Osteoblast (primary cell): ENCODE measurements around the gene SANBR. TPM values are rescaled to one million over a fixed set of nuclear protein-coding genes. Genes with fewer than 3 reads are reported as not detected.

Experiments used
- DNase-seq: peaks from one replicate; pipeline ENCODE4 v3.0.0; 2011; ENCODE audit warnings: low spot score, mixed read lengths; ENCODE audit not compliant: insufficient read length; ENCODE audit errors: missing footprints
- H2AFZ ChIP-seq: 2 replicates; pipeline ENCODE4 v1.6.0; 2011; ENCODE audit warnings: mild to moderate bottlenecking, low read length
- H3K27ac ChIP-seq: 2 replicates; pipeline ENCODE4 v1.5.1; 2011; ENCODE audit warnings: mild to moderate bottlenecking, low read depth, low read length, moderate library complexity
- H3K27me3 ChIP-seq: 2 replicates; pipeline ENCODE4 v1.6.0; 2012; ENCODE audit warnings: mild to moderate bottlenecking, control low read depth, inconsistent platforms, low read length, moderate library complexity; ENCODE audit not compliant: insufficient read depth
- H3K36me3 ChIP-seq: 2 replicates; pipeline ENCODE4 v1.5.1; 2011; ENCODE audit warnings: mild to moderate bottlenecking, low read length, control low read depth, moderate library complexity; ENCODE audit not compliant: insufficient read depth
- H3K4me1 ChIP-seq: 2 replicates; pipeline ENCODE4 v1.5.1; 2011; ENCODE audit warnings: mild to moderate bottlenecking, low read length, control low read depth, moderate library complexity; ENCODE audit not compliant: insufficient read depth
- H3K4me2 ChIP-seq: 2 replicates; pipeline ENCODE4 v1.6.0; 2011; ENCODE audit warnings: mild to moderate bottlenecking, low read length; ENCODE audit not compliant: insufficient read depth
- H3K4me3 ChIP-seq: fragments of 200-600 bp; sonication (generic); 3 replicates; pipeline ENCODE4 v1.5.1; 2012; ENCODE audit warnings: mild to moderate bottlenecking, low read length, inconsistent platforms; ENCODE audit not compliant: insufficient read depth
- H3K79me2 ChIP-seq: 2 replicates; pipeline ENCODE4 v1.6.0; 2012; ENCODE audit warnings: mild to moderate bottlenecking, low read length, control low read depth, inconsistent platforms; ENCODE audit not compliant: insufficient read depth
- H3K9me3 ChIP-seq: 2 replicates; pipeline ENCODE4 v1.5.1; 2011; ENCODE audit warnings: low read depth, low read length, control low read depth
- H4K20me1 ChIP-seq: 2 replicates; pipeline ENCODE4 v1.6.0; 2012; ENCODE audit warnings: mild to moderate bottlenecking, low read length, control low read depth; ENCODE audit not compliant: insufficient read depth
- total RNA-seq: library from RNA; depleted of rRNA; stranded (reverse); fragments of >200 nt; gene quantifications from 2 replicates; pipeline ENCODE4 v1.2.3, GENCODE V29; 2012
- TF ChIP-seq, protein P1 (sequence below): IDR thresholded peaks from 2 replicates; pipeline ENCODE4 v1.5.1; 2011; ENCODE audit warnings: mild to moderate bottlenecking, low read depth, low read length, moderate library complexity; ENCODE audit errors: extremely low read depth

Gene SANBR
- total RNA-seq, 1 donor: 17.0 TPM

DNA sequence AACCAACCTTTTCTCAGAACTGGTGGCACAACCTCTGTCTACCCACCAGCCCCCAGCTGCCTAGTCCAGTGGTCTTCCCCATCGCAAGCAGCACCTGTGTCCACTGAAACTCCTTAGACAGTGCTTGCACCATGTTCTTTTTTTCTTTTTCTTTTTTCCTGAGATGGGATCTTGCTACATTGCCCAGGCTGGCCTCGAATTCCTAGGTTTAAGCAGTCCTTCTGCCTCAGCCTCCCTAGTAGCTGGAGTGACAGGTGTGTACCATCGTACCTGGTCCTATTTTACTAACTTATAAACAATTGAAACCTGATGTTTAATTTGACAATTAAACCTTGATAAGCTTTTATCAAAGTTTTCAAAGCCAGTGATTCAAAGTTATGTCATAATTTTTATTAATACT, 30.8 kb downstream of the SANBR start:
- Histone ChIP-seq H3K9me3 (no peaks in the 10 kb centered on the region), H3K36me3 (no peaks in the 10 kb centered on the region), H4K20me1 (no peaks in the 10 kb centered on the region), H3K4me2 (no peak overlapping the region), H3K27me3 (no peaks in the 10 kb centered on the region), H3K4me3 (no peak overlapping the region), H3K27ac (no peak overlapping the region), H3K4me1 (no peaks in the 10 kb centered on the region), H3K79me2 (no peaks in the 10 kb centered on the region), H2AFZ (no peak overlapping the region)
- TF ChIP-seq, protein P1, sequence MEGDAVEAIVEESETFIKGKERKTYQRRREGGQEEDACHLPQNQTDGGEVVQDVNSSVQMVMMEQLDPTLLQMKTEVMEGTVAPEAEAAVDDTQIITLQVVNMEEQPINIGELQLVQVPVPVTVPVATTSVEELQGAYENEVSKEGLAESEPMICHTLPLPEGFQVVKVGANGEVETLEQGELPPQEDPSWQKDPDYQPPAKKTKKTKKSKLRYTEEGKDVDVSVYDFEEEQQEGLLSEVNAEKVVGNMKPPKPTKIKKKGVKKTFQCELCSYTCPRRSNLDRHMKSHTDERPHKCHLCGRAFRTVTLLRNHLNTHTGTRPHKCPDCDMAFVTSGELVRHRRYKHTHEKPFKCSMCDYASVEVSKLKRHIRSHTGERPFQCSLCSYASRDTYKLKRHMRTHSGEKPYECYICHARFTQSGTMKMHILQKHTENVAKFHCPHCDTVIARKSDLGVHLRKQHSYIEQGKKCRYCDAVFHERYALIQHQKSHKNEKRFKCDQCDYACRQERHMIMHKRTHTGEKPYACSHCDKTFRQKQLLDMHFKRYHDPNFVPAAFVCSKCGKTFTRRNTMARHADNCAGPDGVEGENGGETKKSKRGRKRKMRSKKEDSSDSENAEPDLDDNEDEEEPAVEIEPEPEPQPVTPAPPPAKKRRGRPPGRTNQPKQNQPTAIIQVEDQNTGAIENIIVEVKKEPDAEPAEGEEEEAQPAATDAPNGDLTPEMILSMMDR: no peak
- DNase-seq: no peak

DNA sequence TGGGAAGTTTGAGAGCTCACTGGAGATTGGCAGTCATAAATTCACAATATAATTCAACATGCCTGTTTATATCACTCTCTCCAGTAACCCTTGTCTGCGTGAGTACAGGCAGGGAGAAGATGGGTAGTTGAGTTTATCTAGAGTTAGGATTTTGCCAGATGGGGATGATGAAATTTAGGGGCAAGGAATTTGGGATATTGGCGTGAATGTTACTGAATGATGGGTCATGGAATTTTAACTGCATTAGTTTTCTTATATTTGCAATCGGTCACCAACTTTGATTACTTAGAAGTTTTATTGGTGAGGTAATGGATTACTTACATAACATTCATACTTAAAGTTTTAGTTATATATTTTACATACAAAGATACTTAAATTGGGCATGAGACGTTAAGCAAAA, 35.1 kb downstream of the SANBR start:
- H3K4me1 ChIP-seq: no peaks in the 10 kb centered on the region
- no peaks in the 10 kb centered on the region for H3K27me3 ChIP-seq
- DNase-seq: no peak
- H3K4me3 ChIP-seq: no peak overlapping the region
- H3K79me2 ChIP-seq: no peaks in the 10 kb centered on the region
- peaks cover 5% of the 10 kb centered on the region for H3K36me3 ChIP-seq
- H3K9me3 ChIP-seq: no peaks in the 10 kb centered on the region
- H2AFZ ChIP-seq: no peak overlapping the region
- no peaks in the 10 kb centered on the region for H4K20me1 ChIP-seq
- H3K4me2 ChIP-seq: no peak overlapping the region
- TF ChIP-seq, protein P1: no peak
- H3K27ac ChIP-seq: no peak overlapping the region

DNA sequence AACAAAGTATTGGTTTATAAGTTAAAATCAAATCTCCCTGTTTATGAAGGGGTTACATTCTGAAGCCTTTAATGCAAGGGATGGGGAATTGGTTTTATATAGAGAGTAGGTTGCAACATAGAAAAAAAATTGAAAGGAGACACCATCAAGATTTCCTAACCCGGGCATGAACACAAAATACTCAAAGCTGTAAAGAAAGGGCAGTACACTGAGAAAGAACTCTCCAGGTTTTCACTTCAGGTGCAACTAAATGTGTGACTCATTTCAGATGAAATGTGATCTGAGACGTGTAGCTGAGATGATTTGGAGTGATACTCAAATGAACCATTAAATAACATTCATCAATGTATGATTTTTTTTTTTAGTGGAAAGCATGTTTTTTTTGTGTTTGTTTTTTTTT, 43.6 kb downstream of the SANBR start:
- Histone ChIP-seq H3K9me3 (no peaks in the 10 kb centered on the region), H2AFZ (no peak overlapping the region), H3K27ac (no peak overlapping the region), H3K36me3 (peaks cover 8% of the 10 kb centered on the region), H3K4me2 (no peak overlapping the region), H3K4me1 (no peaks in the 10 kb centered on the region), H4K20me1 (no peaks in the 10 kb centered on the region), H3K79me2 (no peaks in the 10 kb centered on the region), H3K27me3 (no peaks in the 10 kb centered on the region), H3K4me3 (no peak overlapping the region)
- peak; percentile 9 for DNase-seq
- TF ChIP-seq, protein P1: no peak

DNA sequence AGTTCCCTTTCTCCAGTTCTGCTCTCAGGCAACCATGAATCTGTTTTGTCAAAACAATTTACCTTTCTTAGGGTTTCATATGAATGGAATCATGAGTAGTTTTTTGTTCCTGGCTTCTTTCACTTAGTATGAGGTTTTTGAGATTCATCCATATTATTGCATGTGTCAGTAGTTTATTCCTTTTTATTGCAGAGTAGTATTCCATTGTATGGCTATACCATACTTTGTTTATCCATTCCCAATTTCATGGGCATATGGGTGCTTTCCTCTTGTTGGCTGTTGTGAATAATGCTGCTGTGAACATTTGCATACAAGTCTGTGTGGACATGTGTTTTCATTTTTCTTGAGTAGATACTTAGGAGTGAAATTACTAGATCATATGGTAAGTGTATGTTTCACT, 46.0 kb downstream of the SANBR start:
- H3K4me3 ChIP-seq: no peak overlapping the region
- H2AFZ ChIP-seq: no peak overlapping the region
- H3K27ac ChIP-seq: no peak overlapping the region
- peaks cover 3% of the 10 kb centered on the region for H3K36me3 ChIP-seq
- no peak overlapping the region for H3K4me2 ChIP-seq
- H3K79me2 ChIP-seq: no peaks in the 10 kb centered on the region
- TF ChIP-seq, protein P1: no peak
- no peak for DNase-seq
- no peaks in the 10 kb centered on the region for H3K27me3 ChIP-seq
- H4K20me1 ChIP-seq: no peaks in the 10 kb centered on the region
- no peaks in the 10 kb centered on the region for H3K9me3 ChIP-seq
- H3K4me1 ChIP-seq: no peaks in the 10 kb centered on the region
